WTC11 (cell line): ENCODE results near the gene THBS2. TPM values are rescaled to one million over a fixed set of nuclear protein-coding genes. Genes with fewer than 3 reads are reported as not detected.

Experiments
- ATAC-seq: fragments of 200-7000 bp; cut with Tn5 transposase; 2 replicates; pipeline ENCODE4 v1.10.0; 2021; ENCODE audit warnings: mild to moderate bottlenecking, moderate library complexity
- CTCF ChIA-PET: fragments of 300-600 bp; sonication (Branson Sonifier 250); formaldehyde crosslinking; loops from one replicate; lab custom pipeline; 2021; ENCODE audit warnings: antibody characterized with exemption; lab: Charles Lee
- POLR2A ChIA-PET: fragments of 350-600 bp; sonication (Branson Sonifier 250); formaldehyde crosslinking; loops from one replicate; lab custom pipeline; 2021; ENCODE audit warnings: antibody characterized with exemption; lab: Charles Lee
- DNase-seq: peaks from one replicate; pipeline ENCODE4 v3.0.0; 2021; ENCODE audit warnings: low spot score
- H3K27ac Mint-ChIP-seq: 2 replicates; pipeline ENCODE4 v1.8.0; 2021; ENCODE audit warnings: mixed read lengths
- H3K27me3 Mint-ChIP-seq: 2 replicates; pipeline ENCODE4 v1.8.0; 2021; ENCODE audit warnings: low read depth, mild to moderate bottlenecking, moderate library complexity, mixed read lengths
- H3K36me3 Mint-ChIP-seq: 2 replicates; pipeline ENCODE4 v1.8.0; 2021; ENCODE audit warnings: mixed read lengths
- H3K4me1 Mint-ChIP-seq: 2 replicates; pipeline ENCODE4 v1.8.0; 2022; ENCODE audit warnings: mixed read lengths
- H3K4me3 Mint-ChIP-seq: 2 replicates; pipeline ENCODE4 v1.8.0; 2021; ENCODE audit warnings: mild to moderate bottlenecking, moderate library complexity, mixed read lengths
- H3K9me3 Mint-ChIP-seq: 2 replicates; pipeline ENCODE4 v1.8.0; 2021; ENCODE audit warnings: mixed read lengths
- CBFB ChIP-seq: sonication (generic); formaldehyde crosslinking; IDR thresholded peaks from 2 replicates; pipeline ENCODE4 v1.8.1; 2022; ENCODE audit warnings: mild to moderate bottlenecking, low read depth, missing genetic modification reagents
- CREB1 ChIP-seq: sonication (generic); formaldehyde crosslinking; IDR thresholded peaks from 2 replicates; pipeline ENCODE4 v1.8.0; 2023; ENCODE audit warnings: mild to moderate bottlenecking, missing genetic modification reagents
- MYBL2 ChIP-seq: sonication (generic); formaldehyde crosslinking; IDR thresholded peaks from 2 replicates; pipeline ENCODE4 v1.8.1; 2023; ENCODE audit warnings: mild to moderate bottlenecking, moderate library complexity, missing genetic modification reagents
- NFYB ChIP-seq: sonication (generic); formaldehyde crosslinking; conservative IDR thresholded peaks from 2 replicates; pipeline ENCODE4 v1.8.0; 2022; ENCODE audit warnings: low read depth, missing genetic modification reagents
- RELA ChIP-seq: sonication (generic); formaldehyde crosslinking; IDR thresholded peaks from 2 replicates; pipeline ENCODE4 v1.8.1; 2022; ENCODE audit warnings: missing genetic modification reagents, mild to moderate bottlenecking, borderline replicate concordance
- TEAD4 ChIP-seq: sonication (generic); formaldehyde crosslinking; IDR thresholded peaks from 2 replicates; pipeline ENCODE4 v1.8.0; 2022; ENCODE audit warnings: mild to moderate bottlenecking, missing genetic modification reagents
- ZBTB21 ChIP-seq: sonication (generic); formaldehyde crosslinking; IDR thresholded peaks from 2 replicates; pipeline ENCODE4 v1.8.1; 2023; ENCODE audit warnings: mild to moderate bottlenecking, missing genetic modification reagents, borderline replicate concordance
- total RNA-seq: library from RNA; stranded (reverse); gene quantifications from 3 replicates; pipeline ENCODE4 v1.2.3, GENCODE V29; 2021
- TF ChIP-seq, protein P1 (sequence below): sonication (generic); formaldehyde crosslinking; IDR thresholded peaks from 2 replicates; pipeline ENCODE4 v1.8.1; 2022; ENCODE audit warnings: missing genetic modification reagents, borderline replicate concordance
- TF ChIP-seq, protein P2 (sequence below): fragments of 250-450 bp; sonication (Bioruptor Pico); IDR thresholded peaks from 2 replicates; pipeline ENCODE4 v2.1.2; 2022; ENCODE audit warnings: mild to moderate bottlenecking, moderate library complexity
- TF ChIP-seq, protein P3 (sequence below): fragments of 250-450 bp; sonication (Bioruptor Pico); IDR thresholded peaks from 2 replicates; pipeline ENCODE4 v1.9.0; 2021; ENCODE audit warnings: moderate library complexity, mild to moderate bottlenecking, inconsistent platforms, borderline replicate concordance
- TF ChIP-seq, protein P4 (sequence below): fragments of 250-450 bp; sonication (Bioruptor Pico); IDR thresholded peaks from 2 replicates; pipeline ENCODE4 v1.9.0; 2021; ENCODE audit warnings: mild to moderate bottlenecking
- TF ChIP-seq, protein P5 (sequence below): fragments of 250-450 bp; sonication (Bioruptor Pico); IDR thresholded peaks from 2 replicates; pipeline ENCODE4 v1.9.0; 2021; ENCODE audit warnings: mild to moderate bottlenecking
- TF ChIP-seq, protein P6 (sequence below): sonication (generic); formaldehyde crosslinking; IDR thresholded peaks from 2 replicates; pipeline ENCODE4 v1.8.0; 2023; ENCODE audit warnings: missing genetic modification reagents
- TF ChIP-seq, protein P7 (sequence below): fragments of 250-450 bp; sonication (Bioruptor Pico); IDR thresholded peaks from 2 replicates; pipeline ENCODE4 v1.9.0; 2021; ENCODE audit warnings: mild to moderate bottlenecking, borderline replicate concordance
- TF ChIP-seq, protein P8 (sequence below): sonication (generic); formaldehyde crosslinking; IDR thresholded peaks from 2 replicates; pipeline ENCODE4 v1.8.1; 2023; ENCODE audit warnings: mild to moderate bottlenecking, missing genetic modification reagents, borderline replicate concordance
- TF ChIP-seq, protein P9 (sequence below): fragments of 200-600 bp; IDR thresholded peaks from 2 replicates; pipeline ENCODE4 v1.8.0; 2022; ENCODE audit warnings: antibody characterized with exemption
- TF ChIP-seq, protein P10 (sequence below): sonication (generic); formaldehyde crosslinking; IDR thresholded peaks from 2 replicates; pipeline ENCODE4 v1.8.0; 2022; ENCODE audit warnings: mild to moderate bottlenecking, missing genetic modification reagents

Gene THBS2
- total RNA-seq, 1 experiment from 2014 or later = 40.3 TPM

DNA sequence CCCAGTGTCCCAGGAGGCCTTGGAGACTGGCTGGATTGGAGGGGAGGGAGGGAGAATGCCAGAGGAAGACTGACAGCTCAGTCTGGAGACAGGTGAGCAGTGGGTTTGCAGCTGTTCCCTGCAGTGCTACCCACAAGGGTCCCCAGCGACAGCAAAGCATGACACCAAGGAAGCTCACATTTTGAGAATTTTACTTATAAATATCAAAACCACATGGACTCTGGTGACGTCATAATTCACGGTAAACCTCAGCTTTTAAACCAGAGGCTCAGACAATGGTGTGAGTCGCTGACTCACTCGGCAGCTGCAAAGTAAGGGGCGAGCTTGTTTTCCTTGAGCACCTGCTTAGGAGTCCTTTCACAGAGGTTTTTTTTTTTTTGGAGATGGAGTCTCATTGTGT lies 65.2 kb downstream of the THBS2 start:
- peaks cover 14% of the 10 kb centered on the region for H3K9me3 Mint-ChIP-seq
- ATAC-seq = no peak
- TF ChIP-seq ZBTB21 (CRISPR knock-in tag) = no peak
- TF ChIP-seq, protein P1, sequence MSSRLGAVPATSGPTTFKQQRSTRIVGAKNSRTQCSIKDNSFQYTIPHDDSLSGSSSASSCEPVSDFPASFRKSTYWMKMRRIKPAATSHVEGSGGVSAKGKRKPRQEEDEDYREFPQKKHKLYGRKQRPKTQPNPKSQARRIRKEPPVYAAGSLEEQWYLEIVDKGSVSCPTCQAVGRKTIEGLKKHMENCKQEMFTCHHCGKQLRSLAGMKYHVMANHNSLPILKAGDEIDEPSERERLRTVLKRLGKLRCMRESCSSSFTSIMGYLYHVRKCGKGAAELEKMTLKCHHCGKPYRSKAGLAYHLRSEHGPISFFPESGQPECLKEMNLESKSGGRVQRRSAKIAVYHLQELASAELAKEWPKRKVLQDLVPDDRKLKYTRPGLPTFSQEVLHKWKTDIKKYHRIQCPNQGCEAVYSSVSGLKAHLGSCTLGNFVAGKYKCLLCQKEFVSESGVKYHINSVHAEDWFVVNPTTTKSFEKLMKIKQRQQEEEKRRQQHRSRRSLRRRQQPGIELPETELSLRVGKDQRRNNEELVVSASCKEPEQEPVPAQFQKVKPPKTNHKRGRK (CRISPR knock-in tag) = no peak
- TF ChIP-seq, protein P2, sequence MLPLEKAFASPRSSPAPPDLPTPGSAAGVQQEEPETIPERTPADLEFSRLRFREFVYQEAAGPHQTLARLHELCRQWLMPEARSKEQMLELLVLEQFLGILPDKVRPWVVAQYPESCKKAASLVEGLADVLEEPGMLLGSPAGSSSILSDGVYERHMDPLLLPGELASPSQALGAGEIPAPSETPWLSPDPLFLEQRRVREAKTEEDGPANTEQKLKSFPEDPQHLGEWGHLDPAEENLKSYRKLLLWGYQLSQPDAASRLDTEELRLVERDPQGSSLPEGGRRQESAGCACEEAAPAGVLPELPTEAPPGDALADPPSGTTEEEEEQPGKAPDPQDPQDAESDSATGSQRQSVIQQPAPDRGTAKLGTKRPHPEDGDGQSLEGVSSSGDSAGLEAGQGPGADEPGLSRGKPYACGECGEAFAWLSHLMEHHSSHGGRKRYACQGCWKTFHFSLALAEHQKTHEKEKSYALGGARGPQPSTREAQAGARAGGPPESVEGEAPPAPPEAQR (CRISPR knock-in tag) = no peak
- TF ChIP-seq, protein P3, sequence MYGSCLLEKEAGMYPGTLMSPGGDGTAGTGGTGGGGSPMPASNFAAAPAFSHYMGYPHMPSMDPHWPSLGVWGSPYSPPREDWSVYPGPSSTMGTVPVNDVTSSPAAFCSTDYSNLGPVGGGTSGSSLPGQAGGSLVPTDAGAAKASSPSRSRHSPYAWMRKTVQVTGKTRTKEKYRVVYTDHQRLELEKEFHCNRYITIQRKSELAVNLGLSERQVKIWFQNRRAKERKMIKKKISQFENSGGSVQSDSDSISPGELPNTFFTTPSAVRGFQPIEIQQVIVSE = no peak
- TF ChIP-seq, protein P4, sequence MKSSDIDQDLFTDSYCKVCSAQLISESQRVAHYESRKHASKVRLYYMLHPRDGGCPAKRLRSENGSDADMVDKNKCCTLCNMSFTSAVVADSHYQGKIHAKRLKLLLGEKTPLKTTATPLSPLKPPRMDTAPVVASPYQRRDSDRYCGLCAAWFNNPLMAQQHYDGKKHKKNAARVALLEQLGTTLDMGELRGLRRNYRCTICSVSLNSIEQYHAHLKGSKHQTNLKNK (CRISPR knock-in tag) = no peak
- TF ChIP-seq MYBL2 (CRISPR knock-in tag) = no peak
- TF ChIP-seq, protein P5, sequence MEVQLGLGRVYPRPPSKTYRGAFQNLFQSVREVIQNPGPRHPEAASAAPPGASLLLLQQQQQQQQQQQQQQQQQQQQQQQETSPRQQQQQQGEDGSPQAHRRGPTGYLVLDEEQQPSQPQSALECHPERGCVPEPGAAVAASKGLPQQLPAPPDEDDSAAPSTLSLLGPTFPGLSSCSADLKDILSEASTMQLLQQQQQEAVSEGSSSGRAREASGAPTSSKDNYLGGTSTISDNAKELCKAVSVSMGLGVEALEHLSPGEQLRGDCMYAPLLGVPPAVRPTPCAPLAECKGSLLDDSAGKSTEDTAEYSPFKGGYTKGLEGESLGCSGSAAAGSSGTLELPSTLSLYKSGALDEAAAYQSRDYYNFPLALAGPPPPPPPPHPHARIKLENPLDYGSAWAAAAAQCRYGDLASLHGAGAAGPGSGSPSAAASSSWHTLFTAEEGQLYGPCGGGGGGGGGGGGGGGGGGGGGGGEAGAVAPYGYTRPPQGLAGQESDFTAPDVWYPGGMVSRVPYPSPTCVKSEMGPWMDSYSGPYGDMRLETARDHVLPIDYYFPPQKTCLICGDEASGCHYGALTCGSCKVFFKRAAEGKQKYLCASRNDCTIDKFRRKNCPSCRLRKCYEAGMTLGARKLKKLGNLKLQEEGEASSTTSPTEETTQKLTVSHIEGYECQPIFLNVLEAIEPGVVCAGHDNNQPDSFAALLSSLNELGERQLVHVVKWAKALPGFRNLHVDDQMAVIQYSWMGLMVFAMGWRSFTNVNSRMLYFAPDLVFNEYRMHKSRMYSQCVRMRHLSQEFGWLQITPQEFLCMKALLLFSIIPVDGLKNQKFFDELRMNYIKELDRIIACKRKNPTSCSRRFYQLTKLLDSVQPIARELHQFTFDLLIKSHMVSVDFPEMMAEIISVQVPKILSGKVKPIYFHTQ = no peak
- TF ChIP-seq RELA (CRISPR knock-in tag) = no peak
- TF ChIP-seq CBFB (CRISPR knock-in tag) = no peak
- no peak for TF ChIP-seq NFYB (CRISPR knock-in tag)
- no peak for TF ChIP-seq TEAD4 (CRISPR knock-in tag)
- TF ChIP-seq, protein P6, sequence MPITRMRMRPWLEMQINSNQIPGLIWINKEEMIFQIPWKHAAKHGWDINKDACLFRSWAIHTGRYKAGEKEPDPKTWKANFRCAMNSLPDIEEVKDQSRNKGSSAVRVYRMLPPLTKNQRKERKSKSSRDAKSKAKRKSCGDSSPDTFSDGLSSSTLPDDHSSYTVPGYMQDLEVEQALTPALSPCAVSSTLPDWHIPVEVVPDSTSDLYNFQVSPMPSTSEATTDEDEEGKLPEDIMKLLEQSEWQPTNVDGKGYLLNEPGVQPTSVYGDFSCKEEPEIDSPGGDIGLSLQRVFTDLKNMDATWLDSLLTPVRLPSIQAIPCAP (CRISPR knock-in tag) = no peak
- TF ChIP-seq, protein P7, sequence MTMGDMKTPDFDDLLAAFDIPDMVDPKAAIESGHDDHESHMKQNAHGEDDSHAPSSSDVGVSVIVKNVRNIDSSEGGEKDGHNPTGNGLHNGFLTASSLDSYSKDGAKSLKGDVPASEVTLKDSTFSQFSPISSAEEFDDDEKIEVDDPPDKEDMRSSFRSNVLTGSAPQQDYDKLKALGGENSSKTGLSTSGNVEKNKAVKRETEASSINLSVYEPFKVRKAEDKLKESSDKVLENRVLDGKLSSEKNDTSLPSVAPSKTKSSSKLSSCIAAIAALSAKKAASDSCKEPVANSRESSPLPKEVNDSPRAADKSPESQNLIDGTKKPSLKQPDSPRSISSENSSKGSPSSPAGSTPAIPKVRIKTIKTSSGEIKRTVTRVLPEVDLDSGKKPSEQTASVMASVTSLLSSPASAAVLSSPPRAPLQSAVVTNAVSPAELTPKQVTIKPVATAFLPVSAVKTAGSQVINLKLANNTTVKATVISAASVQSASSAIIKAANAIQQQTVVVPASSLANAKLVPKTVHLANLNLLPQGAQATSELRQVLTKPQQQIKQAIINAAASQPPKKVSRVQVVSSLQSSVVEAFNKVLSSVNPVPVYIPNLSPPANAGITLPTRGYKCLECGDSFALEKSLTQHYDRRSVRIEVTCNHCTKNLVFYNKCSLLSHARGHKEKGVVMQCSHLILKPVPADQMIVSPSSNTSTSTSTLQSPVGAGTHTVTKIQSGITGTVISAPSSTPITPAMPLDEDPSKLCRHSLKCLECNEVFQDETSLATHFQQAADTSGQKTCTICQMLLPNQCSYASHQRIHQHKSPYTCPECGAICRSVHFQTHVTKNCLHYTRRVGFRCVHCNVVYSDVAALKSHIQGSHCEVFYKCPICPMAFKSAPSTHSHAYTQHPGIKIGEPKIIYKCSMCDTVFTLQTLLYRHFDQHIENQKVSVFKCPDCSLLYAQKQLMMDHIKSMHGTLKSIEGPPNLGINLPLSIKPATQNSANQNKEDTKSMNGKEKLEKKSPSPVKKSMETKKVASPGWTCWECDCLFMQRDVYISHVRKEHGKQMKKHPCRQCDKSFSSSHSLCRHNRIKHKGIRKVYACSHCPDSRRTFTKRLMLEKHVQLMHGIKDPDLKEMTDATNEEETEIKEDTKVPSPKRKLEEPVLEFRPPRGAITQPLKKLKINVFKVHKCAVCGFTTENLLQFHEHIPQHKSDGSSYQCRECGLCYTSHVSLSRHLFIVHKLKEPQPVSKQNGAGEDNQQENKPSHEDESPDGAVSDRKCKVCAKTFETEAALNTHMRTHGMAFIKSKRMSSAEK (CRISPR knock-in tag) = no peak
- TF ChIP-seq, protein P8, sequence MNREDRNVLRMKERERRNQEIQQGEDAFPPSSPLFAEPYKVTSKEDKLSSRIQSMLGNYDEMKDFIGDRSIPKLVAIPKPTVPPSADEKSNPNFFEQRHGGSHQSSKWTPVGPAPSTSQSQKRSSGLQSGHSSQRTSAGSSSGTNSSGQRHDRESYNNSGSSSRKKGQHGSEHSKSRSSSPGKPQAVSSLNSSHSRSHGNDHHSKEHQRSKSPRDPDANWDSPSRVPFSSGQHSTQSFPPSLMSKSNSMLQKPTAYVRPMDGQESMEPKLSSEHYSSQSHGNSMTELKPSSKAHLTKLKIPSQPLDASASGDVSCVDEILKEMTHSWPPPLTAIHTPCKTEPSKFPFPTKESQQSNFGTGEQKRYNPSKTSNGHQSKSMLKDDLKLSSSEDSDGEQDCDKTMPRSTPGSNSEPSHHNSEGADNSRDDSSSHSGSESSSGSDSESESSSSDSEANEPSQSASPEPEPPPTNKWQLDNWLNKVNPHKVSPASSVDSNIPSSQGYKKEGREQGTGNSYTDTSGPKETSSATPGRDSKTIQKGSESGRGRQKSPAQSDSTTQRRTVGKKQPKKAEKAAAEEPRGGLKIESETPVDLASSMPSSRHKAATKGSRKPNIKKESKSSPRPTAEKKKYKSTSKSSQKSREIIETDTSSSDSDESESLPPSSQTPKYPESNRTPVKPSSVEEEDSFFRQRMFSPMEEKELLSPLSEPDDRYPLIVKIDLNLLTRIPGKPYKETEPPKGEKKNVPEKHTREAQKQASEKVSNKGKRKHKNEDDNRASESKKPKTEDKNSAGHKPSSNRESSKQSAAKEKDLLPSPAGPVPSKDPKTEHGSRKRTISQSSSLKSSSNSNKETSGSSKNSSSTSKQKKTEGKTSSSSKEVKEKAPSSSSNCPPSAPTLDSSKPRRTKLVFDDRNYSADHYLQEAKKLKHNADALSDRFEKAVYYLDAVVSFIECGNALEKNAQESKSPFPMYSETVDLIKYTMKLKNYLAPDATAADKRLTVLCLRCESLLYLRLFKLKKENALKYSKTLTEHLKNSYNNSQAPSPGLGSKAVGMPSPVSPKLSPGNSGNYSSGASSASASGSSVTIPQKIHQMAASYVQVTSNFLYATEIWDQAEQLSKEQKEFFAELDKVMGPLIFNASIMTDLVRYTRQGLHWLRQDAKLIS (CRISPR knock-in tag) = no peak
- TF ChIP-seq, protein P9, sequence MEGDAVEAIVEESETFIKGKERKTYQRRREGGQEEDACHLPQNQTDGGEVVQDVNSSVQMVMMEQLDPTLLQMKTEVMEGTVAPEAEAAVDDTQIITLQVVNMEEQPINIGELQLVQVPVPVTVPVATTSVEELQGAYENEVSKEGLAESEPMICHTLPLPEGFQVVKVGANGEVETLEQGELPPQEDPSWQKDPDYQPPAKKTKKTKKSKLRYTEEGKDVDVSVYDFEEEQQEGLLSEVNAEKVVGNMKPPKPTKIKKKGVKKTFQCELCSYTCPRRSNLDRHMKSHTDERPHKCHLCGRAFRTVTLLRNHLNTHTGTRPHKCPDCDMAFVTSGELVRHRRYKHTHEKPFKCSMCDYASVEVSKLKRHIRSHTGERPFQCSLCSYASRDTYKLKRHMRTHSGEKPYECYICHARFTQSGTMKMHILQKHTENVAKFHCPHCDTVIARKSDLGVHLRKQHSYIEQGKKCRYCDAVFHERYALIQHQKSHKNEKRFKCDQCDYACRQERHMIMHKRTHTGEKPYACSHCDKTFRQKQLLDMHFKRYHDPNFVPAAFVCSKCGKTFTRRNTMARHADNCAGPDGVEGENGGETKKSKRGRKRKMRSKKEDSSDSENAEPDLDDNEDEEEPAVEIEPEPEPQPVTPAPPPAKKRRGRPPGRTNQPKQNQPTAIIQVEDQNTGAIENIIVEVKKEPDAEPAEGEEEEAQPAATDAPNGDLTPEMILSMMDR = no peak
- TF ChIP-seq, protein P10, sequence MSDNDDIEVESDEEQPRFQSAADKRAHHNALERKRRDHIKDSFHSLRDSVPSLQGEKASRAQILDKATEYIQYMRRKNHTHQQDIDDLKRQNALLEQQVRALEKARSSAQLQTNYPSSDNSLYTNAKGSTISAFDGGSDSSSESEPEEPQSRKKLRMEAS (CRISPR knock-in tag) = no peak
- TF ChIP-seq CREB1 (CRISPR knock-in tag) = no peak
- peaks cover 3% of the 10 kb centered on the region; the same call in 1 of the 2 replicates for H3K36me3 Mint-ChIP-seq
- ChIA-PET CTCF (interaction anchor here (0.8 kb wide), 1 partner anchor 138 kb away, joined by 3 read pairs; no protein-coding TSS in a partner anchor), POLR2A (no interaction called here)
- no peak overlapping the region for H3K4me3 Mint-ChIP-seq
- no peak overlapping the region for H3K27ac Mint-ChIP-seq
- H3K4me1 Mint-ChIP-seq = no peaks in the 10 kb centered on the region
- no peak for DNase-seq
- no peaks in the 10 kb centered on the region for H3K27me3 Mint-ChIP-seq
